Endothelial cell of umbilical vein (primary cell): ENCODE results near the gene TAF3.
A peak's percentile ranks its signal among the peaks of the same experiment; 100 is the strongest.

Experiments used
- CTCF ChIP-seq, 2 donors: IDR thresholded peaks; 1 replicate in 1 of 2; 2 replicates in 1 of 2; pipeline ENCODE4 v1.5.1; 2011; ENCODE audit warnings: low read length in 2 of 2, mild to moderate bottlenecking in 2 of 2, moderate library complexity in 2 of 2, control low read depth in 1 of 2, inconsistent platforms in 1 of 2, low read depth in 1 of 2; ENCODE audit not compliant: insufficient read depth in 1 of 2; ENCODE audit errors: extremely low read depth in 1 of 2
- EZH2 ChIP-seq: IDR thresholded peaks from 2 replicates; pipeline ENCODE4 v1.6.1; 2012; ENCODE audit warnings: borderline replicate concordance, low read depth, mild to moderate bottlenecking, moderate library complexity, low read length, inconsistent platforms; ENCODE audit not compliant: severe bottlenecking
- FOS ChIP-seq: IDR thresholded peaks from 2 replicates; pipeline ENCODE4 v1.6.1; 2011; ENCODE audit warnings: mild to moderate bottlenecking, low read length, moderate library complexity, borderline replicate concordance; ENCODE audit not compliant: insufficient read depth
- GATA2 ChIP-seq: IDR thresholded peaks from 2 replicates; pipeline ENCODE4 v1.7.0; 2011; ENCODE audit warnings: low read depth, mild to moderate bottlenecking, moderate library complexity, mixed read lengths, low read length; ENCODE audit not compliant: insufficient read length, insufficient read depth
- JUN ChIP-seq: IDR thresholded peaks from 2 replicates; pipeline ENCODE4 v1.6.1; 2011; ENCODE audit warnings: borderline replicate concordance, low read depth; ENCODE audit not compliant: insufficient read length, insufficient read depth
- MAX ChIP-seq: IDR thresholded peaks from 2 replicates; pipeline ENCODE4 v1.6.1; 2011; ENCODE audit not compliant: insufficient read depth, insufficient read length
- MYC ChIP-seq: IDR thresholded peaks from one replicate; pipeline ENCODE4 v1.6.1; 2011; ENCODE audit warnings: mild to moderate bottlenecking, low read depth, low read length
- POLR2A ChIP-seq: IDR thresholded peaks from 2 replicates; pipeline ENCODE4 v1.6.1; 2012; ENCODE audit warnings: low read depth, mild to moderate bottlenecking, control low read depth, low read length
- POLR2AphosphoS5 ChIP-seq: IDR thresholded peaks from 2 replicates; pipeline ENCODE4 v1.6.1; 2012; ENCODE audit warnings: low read depth, mild to moderate bottlenecking, control low read depth, low read length, moderate library complexity; ENCODE audit not compliant: insufficient read depth

GRCh38 chr10:8051109-8051821 lies 233.0 kb downstream of the TAF3 start:
- TF ChIP-seq POLR2A (no peak), CTCF (IDR thresholded peaks at IDR 0.05; ENCODE audit: extremely low read depth in 1 of 2, insufficient read depth in 1 of 2, low read depth in 1 of 2, low read length in 2 of 2) (no peak), EZH2 (no peak), JUN (no peak), POLR2AphosphoS5 (peak; percentile 2), MYC (no peak), MAX (no peak), GATA2 (no peak), FOS (no peak)
